SJCRH30 (cell line): ENCODE results near the gene SMC3. TPM values are rescaled to one million over a fixed set of nuclear protein-coding genes. Genes with fewer than 3 reads are reported as not detected.

Experiments
- DNase-seq, 2 experiments: peaks; one replicate each; pipeline ENCODE4 v3.0.0-alpha.2; 2015 to 2020
- H3K27ac ChIP-seq: fragments of 250-450 bp; sonication (Bioruptor Pico); 2 replicates; pipeline ENCODE4 v1.5.1; 2020; ENCODE audit warnings: mild to moderate bottlenecking, moderate library complexity
- H3K27me3 ChIP-seq: fragments of 250-450 bp; sonication (Bioruptor Pico); 2 replicates; pipeline ENCODE4 v1.5.1; 2020; ENCODE audit warnings: mild to moderate bottlenecking, moderate library complexity
- H3K36me3 ChIP-seq: fragments of 250-450 bp; sonication (Bioruptor Pico); 2 replicates; pipeline ENCODE4 v1.5.1; 2020; ENCODE audit warnings: mild to moderate bottlenecking, moderate library complexity
- H3K4me1 ChIP-seq: fragments of 250-450 bp; sonication (Bioruptor Pico); 2 replicates; pipeline ENCODE4 v1.5.1; 2020; ENCODE audit warnings: mild to moderate bottlenecking, moderate library complexity
- H3K4me3 ChIP-seq: fragments of 250-450 bp; sonication (Bioruptor Pico); 2 replicates; pipeline ENCODE4 v1.5.1; 2020; ENCODE audit warnings: mild to moderate bottlenecking, moderate library complexity
- H3K9me3 ChIP-seq: fragments of 250-450 bp; sonication (Bioruptor Pico); replicated peaks from 2 replicates; pipeline ENCODE4 v1.5.1; 2020; ENCODE audit warnings: mild to moderate bottlenecking, moderate library complexity
- total RNA-seq: library from RNA; depleted of rRNA; stranded (reverse); fragments of >200 nt; shearing (Covaris generic); gene quantifications from 2 replicates; pipeline ENCODE4 v1.2.3, GENCODE V29; 2014; rRNA removed

The SMC3 gene
- total RNA-seq, 1 experiment from 2014 or later = 107 TPM

DNA sequence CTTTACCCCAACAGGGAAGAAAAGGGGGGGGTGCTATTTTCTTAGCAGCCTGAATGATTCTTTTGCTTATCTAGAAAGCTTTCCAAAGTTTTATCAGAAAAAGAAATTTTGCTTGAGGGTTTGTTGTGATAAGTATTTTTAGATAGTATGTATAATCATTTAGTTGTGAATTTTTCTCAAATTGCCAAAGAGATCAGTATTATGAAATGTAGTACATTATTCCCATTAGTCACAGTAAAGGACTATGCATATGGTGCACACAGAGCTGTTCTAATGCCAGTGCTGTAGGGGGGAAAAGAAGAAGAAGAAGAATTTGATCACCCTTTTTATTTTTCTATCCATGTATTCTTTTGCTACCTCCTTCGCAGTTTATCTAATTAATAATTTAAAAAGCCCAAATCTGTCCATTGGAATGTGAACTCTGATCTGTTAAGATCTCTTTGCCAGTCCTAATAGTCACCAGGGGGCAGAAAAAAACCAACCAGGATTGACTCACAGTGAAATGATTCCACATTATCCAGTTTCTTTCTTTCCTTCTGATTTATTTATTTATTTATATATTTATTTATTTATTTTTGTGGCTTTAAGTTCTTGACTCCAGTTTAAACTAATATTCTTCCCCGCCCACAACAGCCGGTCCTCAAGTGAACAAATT, 81.3 kb downstream of the SMC3 start:
- Histone ChIP-seq H3K27me3 (no peaks in the 10 kb centered on the region), H3K9me3 (no peaks in the 10 kb centered on the region), H3K27ac (peak overlapping the region; percentile 95), H3K4me1 (peaks cover 59% of the 10 kb centered on the region), H3K36me3 (no peaks in the 10 kb centered on the region), H3K4me3 (peak overlapping the region; percentile 15)
- DNase-seq = peak; percentile 29 to 64

DNA sequence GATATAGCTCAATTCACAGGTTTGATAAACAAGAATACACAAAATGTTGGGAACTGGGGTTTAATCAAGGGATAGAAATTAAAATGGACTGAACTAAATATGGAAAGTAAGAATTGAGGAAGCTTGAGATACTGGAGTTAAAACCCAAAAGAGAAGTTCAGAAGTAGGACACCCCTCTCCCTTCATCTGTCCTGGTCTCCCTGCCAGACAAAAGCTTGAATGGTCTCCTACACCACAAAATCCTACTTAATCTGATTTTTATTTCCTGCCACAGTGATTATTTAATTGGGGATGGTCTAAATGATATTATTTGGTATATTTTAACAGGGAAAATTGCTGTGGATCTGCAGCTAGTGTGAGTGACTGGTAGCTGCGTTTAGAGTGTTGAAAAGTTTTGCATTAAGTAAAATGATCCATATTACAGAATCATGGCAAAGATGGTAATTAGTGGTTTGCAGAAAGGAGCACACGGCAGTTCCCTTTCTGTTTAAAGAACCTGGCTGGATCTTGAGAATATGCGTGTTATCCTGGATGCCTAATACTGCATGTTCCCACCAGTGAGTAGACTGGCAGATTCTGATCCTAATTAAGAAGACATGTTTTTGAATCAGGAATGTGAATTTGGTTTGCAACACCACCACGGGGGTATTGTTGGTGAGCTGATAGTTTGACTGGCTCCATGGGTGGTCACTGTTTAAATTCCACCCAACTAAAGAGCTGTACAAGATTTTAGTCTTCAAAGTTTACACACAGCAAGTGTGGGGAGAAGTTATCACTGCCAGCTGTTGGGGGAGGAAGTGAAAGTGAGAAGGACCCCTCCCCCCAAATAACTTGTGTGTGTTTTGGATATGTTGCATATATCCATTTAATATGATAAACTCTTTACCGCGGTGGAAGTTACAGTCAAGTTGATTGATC, 82.1 kb downstream of the SMC3 start:
- no peaks in the 10 kb centered on the region for H3K9me3 ChIP-seq
- peak; percentile 72 to 83 for DNase-seq
- H3K36me3 ChIP-seq = no peaks in the 10 kb centered on the region
- H3K4me3 ChIP-seq = peak overlapping the region; percentile 15
- peaks cover 59% of the 10 kb centered on the region for H3K4me1 ChIP-seq
- no peaks in the 10 kb centered on the region for H3K27me3 ChIP-seq
- H3K27ac ChIP-seq = peak overlapping the region; percentile 95

DNA sequence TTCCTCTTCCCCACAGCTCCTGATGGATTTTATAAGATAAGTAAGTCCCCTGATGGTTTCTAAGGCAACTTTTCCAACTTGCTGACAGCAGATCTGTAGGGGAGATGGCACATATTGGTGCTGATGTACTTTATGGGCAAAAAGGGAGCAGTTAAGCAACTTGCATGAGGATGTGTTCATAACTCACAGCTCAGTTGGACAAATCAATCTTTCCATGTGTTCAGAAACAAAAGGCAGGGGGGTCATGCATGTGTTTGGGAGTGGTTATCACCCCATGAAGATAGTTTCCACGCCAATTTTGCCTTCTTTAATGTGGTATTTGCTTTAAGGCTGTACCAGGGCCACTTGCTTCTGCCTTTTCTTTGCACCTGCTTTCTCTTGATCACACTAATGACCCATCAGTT, 82.8 kb downstream of the SMC3 start:
- no peaks in the 10 kb centered on the region for H3K36me3 ChIP-seq
- H3K4me3 ChIP-seq = peak overlapping the region; percentile 15; the same call in 1 of the 2 replicates
- peak; percentile 86 to 97 for DNase-seq
- H3K27me3 ChIP-seq = no peaks in the 10 kb centered on the region
- peaks cover 66% of the 10 kb centered on the region for H3K4me1 ChIP-seq
- H3K27ac ChIP-seq = peak overlapping the region; percentile 95
- H3K9me3 ChIP-seq = no peaks in the 10 kb centered on the region

- Histone ChIP-seq H3K4me3 (peak overlapping the region; percentile 3; the same call in 1 of the 2 replicates), H3K36me3 (no peaks in the 10 kb centered on the region), H3K9me3 (no peaks in the 10 kb centered on the region), H3K4me1 (peaks cover 69% of the 10 kb centered on the region), H3K27me3 (no peaks in the 10 kb centered on the region), H3K27ac (peak overlapping the region; percentile 95)
- peak; percentile 95 to 98 for DNase-seq
Measured at GRCh38 chr10:110651044-110651958, 83.8 kb downstream of the SMC3 start.

DNA sequence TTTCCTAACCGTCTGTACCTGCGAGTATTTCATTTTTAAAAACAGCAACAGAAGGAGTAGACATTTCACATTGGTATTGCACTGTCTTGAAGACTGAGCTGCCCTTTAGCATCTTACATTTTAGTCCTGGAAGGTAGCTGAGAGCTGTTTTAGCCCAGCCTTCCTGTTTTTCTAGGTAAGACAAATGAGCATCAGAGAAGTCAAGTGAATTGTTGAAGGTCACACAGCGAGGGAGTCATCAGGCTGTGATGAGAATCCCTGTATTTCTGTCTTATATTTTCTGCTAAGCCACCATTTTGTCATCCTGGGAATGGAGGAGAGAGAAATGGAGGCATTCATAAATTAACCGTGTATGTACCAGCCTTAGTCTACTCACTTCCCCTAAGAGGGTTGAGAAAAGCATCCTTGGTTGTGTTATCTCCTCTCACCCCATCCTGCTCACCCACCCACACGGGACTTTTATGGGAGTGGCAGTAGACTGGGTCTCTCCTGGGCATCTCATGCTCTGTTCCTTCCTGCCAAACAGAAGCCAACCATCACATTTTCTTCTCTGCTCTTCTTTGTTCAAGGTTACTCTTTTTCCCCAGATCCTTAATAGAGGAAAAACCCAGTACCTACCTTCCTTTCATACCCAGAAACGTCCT, 85.1 kb downstream of the SMC3 start:
- Histone ChIP-seq H3K27me3 (no peaks in the 10 kb centered on the region), H3K9me3 (no peaks in the 10 kb centered on the region), H3K4me1 (peaks cover 61% of the 10 kb centered on the region), H3K27ac (peak overlapping the region; percentile 95), H3K36me3 (no peaks in the 10 kb centered on the region), H3K4me3 (no peak overlapping the region)
- no peak for DNase-seq

Other genes starting within 250 kb of the SMC3 start
- gene DUSP5, start 69.8 kb upstream of the SMC3 start, total RNA-seq = 5.3 and 6.0 TPM in 2 replicates
- gene RBM20, start 76.6 kb downstream of the SMC3 start, total RNA-seq = 11.1 and 12.4 TPM in 2 replicates